GM12873 (cell line): Measurements from ENCODE around the gene ANKRD13A.

ENCODE experiments used
- TF ChIP-seq, protein P1 (sequence below): IDR thresholded peaks from 2 replicates; pipeline ENCODE4 v1.5.1; 2012; ENCODE audit warnings: low read depth, mild to moderate bottlenecking, moderate library complexity, low read length, control low read depth; ENCODE audit not compliant: insufficient read depth; ENCODE audit errors: missing control alignments

ANKRD13A gene

GRCh38 chr12:110028323-110028722, 29.1 kb downstream of the ANKRD13A start:
- TF ChIP-seq, protein P1, sequence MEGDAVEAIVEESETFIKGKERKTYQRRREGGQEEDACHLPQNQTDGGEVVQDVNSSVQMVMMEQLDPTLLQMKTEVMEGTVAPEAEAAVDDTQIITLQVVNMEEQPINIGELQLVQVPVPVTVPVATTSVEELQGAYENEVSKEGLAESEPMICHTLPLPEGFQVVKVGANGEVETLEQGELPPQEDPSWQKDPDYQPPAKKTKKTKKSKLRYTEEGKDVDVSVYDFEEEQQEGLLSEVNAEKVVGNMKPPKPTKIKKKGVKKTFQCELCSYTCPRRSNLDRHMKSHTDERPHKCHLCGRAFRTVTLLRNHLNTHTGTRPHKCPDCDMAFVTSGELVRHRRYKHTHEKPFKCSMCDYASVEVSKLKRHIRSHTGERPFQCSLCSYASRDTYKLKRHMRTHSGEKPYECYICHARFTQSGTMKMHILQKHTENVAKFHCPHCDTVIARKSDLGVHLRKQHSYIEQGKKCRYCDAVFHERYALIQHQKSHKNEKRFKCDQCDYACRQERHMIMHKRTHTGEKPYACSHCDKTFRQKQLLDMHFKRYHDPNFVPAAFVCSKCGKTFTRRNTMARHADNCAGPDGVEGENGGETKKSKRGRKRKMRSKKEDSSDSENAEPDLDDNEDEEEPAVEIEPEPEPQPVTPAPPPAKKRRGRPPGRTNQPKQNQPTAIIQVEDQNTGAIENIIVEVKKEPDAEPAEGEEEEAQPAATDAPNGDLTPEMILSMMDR: no peak

- TF ChIP-seq, protein P1: no peak
Measured at GRCh38 chr12:110029290-110029815, 30.1 kb downstream of the ANKRD13A start.

- TF ChIP-seq, protein P1: no peak
Measured at GRCh38 chr12:110033888-110034287, 34.7 kb downstream of the ANKRD13A start.

DNA sequence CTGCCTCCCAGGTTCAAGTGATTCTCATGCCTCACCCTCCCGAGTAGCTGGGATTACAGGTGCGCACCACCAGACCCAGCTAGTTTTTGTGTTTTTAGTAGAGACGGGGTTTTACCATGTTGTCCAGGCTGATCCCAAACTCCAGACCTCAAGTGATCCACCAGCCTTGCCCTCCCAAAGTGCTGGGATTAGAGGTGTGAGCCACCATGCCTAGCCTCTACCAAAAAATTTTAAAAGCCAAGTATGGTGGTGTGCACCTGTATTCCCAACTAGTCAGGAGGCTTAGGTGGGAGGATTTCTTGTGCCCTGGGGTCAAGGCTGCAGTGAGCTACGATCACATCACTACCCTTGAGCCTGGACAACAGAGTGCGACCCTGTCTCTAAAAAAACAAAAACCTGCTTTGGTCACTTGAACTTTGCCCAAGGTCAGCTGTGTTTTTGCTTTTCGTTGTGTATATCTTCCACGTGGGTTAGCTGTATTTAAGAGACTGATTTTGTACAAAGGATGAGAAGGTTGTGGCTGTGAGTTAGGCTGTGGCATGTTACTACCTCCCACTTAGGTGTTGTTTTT, 36.4 kb downstream of the ANKRD13A start:
- TF ChIP-seq, protein P1: no peak

DNA sequence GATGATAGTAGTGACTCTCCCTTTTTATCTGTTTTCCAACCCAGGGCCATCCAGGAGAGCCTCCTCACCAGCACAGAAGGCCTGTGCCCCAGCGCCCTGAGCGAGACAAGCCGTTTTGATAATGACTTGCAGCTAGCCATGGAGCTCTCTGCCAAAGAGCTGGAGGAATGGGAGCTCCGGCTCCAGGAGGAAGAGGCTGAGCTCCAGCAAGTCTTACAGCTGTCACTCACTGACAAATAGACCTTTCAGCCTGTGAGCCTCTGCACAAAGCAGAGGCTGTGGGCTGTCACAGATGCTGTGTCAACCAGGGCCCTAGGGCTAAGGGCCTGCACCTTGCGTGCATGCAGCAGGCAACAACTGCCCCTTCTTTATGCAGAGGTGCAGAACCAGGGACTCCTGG, 38.1 kb downstream of the ANKRD13A start:
- TF ChIP-seq, protein P1: no peak

GRCh38 chr12:110038741-110039084, 39.5 kb downstream of the ANKRD13A start:
- TF ChIP-seq, protein P1: no peak

DNA sequence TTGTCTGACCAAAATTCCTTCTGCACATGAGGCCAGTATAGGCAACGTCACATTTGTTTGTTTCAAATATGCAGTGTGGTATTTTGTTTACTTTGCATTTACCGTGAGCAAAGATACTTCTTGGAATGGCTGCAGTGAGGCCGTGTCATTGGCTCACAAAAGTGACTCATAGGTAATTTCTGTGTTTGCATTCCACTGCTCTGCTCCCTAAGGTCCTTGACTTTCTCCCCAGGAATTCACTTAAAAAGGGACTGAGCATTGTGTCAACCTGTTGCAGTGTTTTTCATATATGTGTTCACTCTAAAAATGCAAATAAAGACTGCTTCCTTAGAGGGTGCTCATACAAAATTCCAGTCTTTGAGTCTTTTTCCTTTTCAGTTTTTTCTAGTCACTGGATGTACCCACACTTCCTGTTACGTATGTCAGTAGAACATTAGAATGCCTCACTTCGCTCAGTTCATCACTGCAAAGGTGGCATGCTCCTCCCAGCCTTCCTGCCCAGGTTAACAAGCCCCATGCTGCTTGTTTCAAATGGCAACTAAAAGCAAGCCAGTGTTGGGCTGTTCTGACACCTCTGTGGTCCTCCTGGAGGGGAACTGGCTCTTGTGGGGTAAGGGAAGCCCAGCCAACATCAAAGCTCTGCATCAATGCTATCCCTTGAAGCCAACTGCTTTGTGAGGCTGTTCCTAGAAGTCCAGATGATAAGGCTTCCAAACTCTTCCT, 40.0 kb downstream of the ANKRD13A start:
- TF ChIP-seq, protein P1: no peak
